ENCODE data around the gene STAB2.

DNA sequence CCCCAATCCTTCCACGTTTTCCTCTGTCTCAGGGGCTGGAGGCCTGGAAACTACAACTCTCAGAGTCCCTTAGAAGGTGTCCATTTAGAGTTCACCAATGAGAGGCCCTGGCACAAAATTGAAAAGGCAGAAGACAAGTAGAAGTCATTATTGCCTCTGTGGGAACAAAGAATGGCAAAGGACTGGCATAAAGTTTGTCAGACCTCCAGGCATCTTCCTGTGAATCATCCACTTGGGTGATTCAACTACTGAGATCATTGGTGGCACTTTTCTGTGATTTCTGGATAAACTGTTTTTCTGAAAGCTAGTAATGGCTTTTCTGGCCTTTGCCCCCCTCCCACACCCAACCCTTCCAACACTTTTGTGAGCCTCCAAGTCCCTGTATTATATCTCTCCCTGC is 48.7 kb upstream of the STAB2 start:
- no peak for TF ChIP-seq POLR2A (IDR thresholded peaks at IDR 0.05)
- TF ChIP-seq, protein P1, sequence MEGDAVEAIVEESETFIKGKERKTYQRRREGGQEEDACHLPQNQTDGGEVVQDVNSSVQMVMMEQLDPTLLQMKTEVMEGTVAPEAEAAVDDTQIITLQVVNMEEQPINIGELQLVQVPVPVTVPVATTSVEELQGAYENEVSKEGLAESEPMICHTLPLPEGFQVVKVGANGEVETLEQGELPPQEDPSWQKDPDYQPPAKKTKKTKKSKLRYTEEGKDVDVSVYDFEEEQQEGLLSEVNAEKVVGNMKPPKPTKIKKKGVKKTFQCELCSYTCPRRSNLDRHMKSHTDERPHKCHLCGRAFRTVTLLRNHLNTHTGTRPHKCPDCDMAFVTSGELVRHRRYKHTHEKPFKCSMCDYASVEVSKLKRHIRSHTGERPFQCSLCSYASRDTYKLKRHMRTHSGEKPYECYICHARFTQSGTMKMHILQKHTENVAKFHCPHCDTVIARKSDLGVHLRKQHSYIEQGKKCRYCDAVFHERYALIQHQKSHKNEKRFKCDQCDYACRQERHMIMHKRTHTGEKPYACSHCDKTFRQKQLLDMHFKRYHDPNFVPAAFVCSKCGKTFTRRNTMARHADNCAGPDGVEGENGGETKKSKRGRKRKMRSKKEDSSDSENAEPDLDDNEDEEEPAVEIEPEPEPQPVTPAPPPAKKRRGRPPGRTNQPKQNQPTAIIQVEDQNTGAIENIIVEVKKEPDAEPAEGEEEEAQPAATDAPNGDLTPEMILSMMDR (IDR thresholded peaks at IDR 0.05): no peak

All from esophagus squamous epithelium (tissue), 4 donors.